Stimulated activated naive B cell treated with anti-CD40 and anti-IgM and Interleukin-4, amounts not matched to agents 10 μg/mL and 1 μg/mL and 100 μg/mL, for 72 hours (primary cell): Measurements from ENCODE around the gene DHX35.

Experiments
- ATAC-seq, 2 donors: fragments of 150-1000 bp; cut with Tn5 transposase; replicated peaks; 2 replicates each; pipeline ENCODE4 v1.10.0; 2021; ENCODE audit warnings: moderate library complexity in 1 of 2
- DNase-seq: peaks from one replicate; pipeline ENCODE4 v3.0.0; 2021
- H3K27ac Mint-ChIP-seq: one replicate; pipeline ENCODE4 v1.8.0; 2022; ENCODE audit warnings: mild to moderate bottlenecking, mixed read lengths
- H3K27me3 Mint-ChIP-seq, 2 donors: one replicate each; pipeline ENCODE4 v1.8.0; 2022; ENCODE audit warnings: mixed read lengths in 2 of 2
- H3K36me3 Mint-ChIP-seq, 2 donors: one replicate each; pipeline ENCODE4 v1.8.0; 2022; ENCODE audit warnings: mixed read lengths in 2 of 2, mild to moderate bottlenecking in 1 of 2
- H3K4me1 Mint-ChIP-seq, 2 donors: one replicate each; pipeline ENCODE4 v1.8.0; 2022; ENCODE audit warnings: mixed read lengths in 2 of 2, mild to moderate bottlenecking in 1 of 2
- H3K4me3 Mint-ChIP-seq, 2 donors: one replicate each; pipeline ENCODE4 v1.8.0; 2022; ENCODE audit warnings: mild to moderate bottlenecking in 2 of 2, mixed read lengths in 2 of 2, moderate library complexity in 1 of 2
- H3K9me3 Mint-ChIP-seq, 2 donors: one replicate each; pipeline ENCODE4 v1.8.0; 2022; ENCODE audit warnings: mixed read lengths in 2 of 2, mild to moderate bottlenecking in 1 of 2

DHX35 gene

GRCh38 chr20:39083761-39084160, 121.6 kb downstream of the DHX35 start:
- no peak for ATAC-seq

GRCh38 chr20:39089029-39089428, 126.9 kb downstream of the DHX35 start:
- H3K4me3 Mint-ChIP-seq, result peak overlapping the region in 1 of 2 donors; percentile 18
- H3K9me3 Mint-ChIP-seq, result peaks cover 2 to 4% of the 10 kb centered on the region in 2 donors
- H3K4me1 Mint-ChIP-seq, result peaks cover 0 to 1% of the 10 kb centered on the region in 2 donors
- ATAC-seq (no peak), DNase-seq (no peak)
- H3K27ac Mint-ChIP-seq, result no peak overlapping the region
- no peaks in the 10 kb centered on the region for H3K36me3 Mint-ChIP-seq
- peaks cover 23 to 40% of the 10 kb centered on the region in 2 donors for H3K27me3 Mint-ChIP-seq

More at GRCh38 chr20:39083761-39084160, 121.6 kb downstream of the DHX35 start:
- no peaks in the 10 kb centered on the region for H3K36me3 Mint-ChIP-seq
- H3K27me3 Mint-ChIP-seq, result peaks cover 25 to 46% of the 10 kb centered on the region in 2 donors
- no peaks in the 10 kb centered on the region for H3K4me1 Mint-ChIP-seq
- DNase-seq, result no peak
- H3K27ac Mint-ChIP-seq, result no peak overlapping the region
- H3K4me3 Mint-ChIP-seq, result no peak overlapping the region
- H3K9me3 Mint-ChIP-seq, result peaks cover 0 to 4% of the 10 kb centered on the region in 2 donors
